Calu3 (cell line): ENCODE results near the gene RUNX2. TPM values are rescaled to one million over a fixed set of nuclear protein-coding genes. Genes with fewer than 3 reads are reported as not detected.

Experiments
- BruUV-seq: library from RNA; stranded (reverse); fragments of 400-500 nt; replicated peaks from 2 replicates; lab custom pipeline; 2021; lab: Mats Ljungman, UMichigan
- CTCF ChIA-PET: fragments of 300-600 bp; sonication (Branson Sonifier 250); formaldehyde crosslinking; loops from one replicate; lab custom pipeline; 2022; ENCODE audit warnings: antibody characterized with exemption; lab: Charles Lee
- DNase-seq: peaks from one replicate; pipeline ENCODE4 v3.0.0; 2022
- H3K27ac Mint-ChIP-seq: one replicate; pipeline ENCODE4 v1.8.0; 2022; ENCODE audit warnings: mixed read lengths; ENCODE audit not compliant: unreplicated experiment
- H3K27me3 Mint-ChIP-seq: one replicate; pipeline ENCODE4 v1.8.0; 2022; ENCODE audit warnings: mixed read lengths; ENCODE audit not compliant: unreplicated experiment
- H3K36me3 Mint-ChIP-seq: one replicate; pipeline ENCODE4 v1.8.0; 2022; ENCODE audit warnings: mild to moderate bottlenecking, moderate library complexity, mixed read lengths; ENCODE audit not compliant: insufficient read depth, unreplicated experiment
- H3K4me1 Mint-ChIP-seq: one replicate; pipeline ENCODE4 v1.8.0; 2022; ENCODE audit warnings: mild to moderate bottlenecking, low read depth, mixed read lengths; ENCODE audit not compliant: unreplicated experiment
- H3K4me3 Mint-ChIP-seq: one replicate; pipeline ENCODE4 v1.8.0; 2022; ENCODE audit warnings: mild to moderate bottlenecking, low read depth, moderate library complexity, mixed read lengths; ENCODE audit not compliant: unreplicated experiment
- H3K9me3 Mint-ChIP-seq: one replicate; pipeline ENCODE4 v1.8.0; 2022; ENCODE audit warnings: low read depth, mixed read lengths; ENCODE audit not compliant: unreplicated experiment
- intact Hi-C: fragments of 100-400 bp; cut with micrococcal nuclease; formaldehyde crosslinking; loops from one replicate; pipeline ENCODE4 v1.10.0; 2022; ENCODE audit not compliant: unreplicated experiment
- total RNA-seq: library from RNA; stranded (reverse); gene quantifications from 2 replicates; pipeline ENCODE4 v1.2.3, GENCODE V29; 2022
- TF ChIP-seq, protein P1 (sequence below): fragments of 200-600 bp; IDR thresholded peaks from one replicate; pipeline ENCODE4 v1.8.0; 2022; ENCODE audit warnings: antibody characterized with exemption; ENCODE audit not compliant: unreplicated experiment

RUNX2 gene
- total RNA-seq, 1 experiment from 2014 or later = 0.54 TPM

DNA sequence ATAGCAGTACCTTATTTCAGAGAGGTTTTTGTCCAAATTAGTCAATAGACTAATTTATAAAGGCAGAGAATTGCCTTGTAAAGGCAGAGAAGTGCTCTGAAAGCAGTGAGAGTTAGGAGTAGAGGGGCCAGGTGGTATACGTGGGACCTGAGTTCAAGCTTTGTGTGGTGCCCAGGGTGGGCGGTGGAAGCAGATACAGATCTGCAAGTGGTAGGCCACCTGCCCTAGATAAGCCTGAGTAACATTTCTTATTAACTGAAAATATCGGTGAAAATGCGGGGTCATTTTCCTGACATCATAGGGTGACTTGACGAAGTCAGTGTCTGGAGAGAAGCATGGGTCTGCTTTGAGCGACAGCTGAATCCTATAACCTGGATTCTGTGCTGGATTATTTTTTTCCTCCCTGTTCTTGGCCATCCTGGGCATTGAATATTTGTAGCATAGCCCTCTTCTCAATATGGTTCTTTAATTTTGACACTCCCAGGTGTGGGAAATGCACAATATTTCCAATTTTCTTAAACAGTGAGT is 111.8 kb downstream of the RUNX2 start:
- Mint-ChIP-seq H3K9me3 (no peaks in the 10 kb centered on the region), H3K4me3 (no peak overlapping the region), H3K4me1 (peaks cover 42% of the 10 kb centered on the region), H3K27ac (no peak overlapping the region), H3K27me3 (no peaks in the 10 kb centered on the region), H3K36me3 (no peaks in the 10 kb centered on the region)
- BruUV-seq = no TSS peak
- TF ChIP-seq, protein P1, sequence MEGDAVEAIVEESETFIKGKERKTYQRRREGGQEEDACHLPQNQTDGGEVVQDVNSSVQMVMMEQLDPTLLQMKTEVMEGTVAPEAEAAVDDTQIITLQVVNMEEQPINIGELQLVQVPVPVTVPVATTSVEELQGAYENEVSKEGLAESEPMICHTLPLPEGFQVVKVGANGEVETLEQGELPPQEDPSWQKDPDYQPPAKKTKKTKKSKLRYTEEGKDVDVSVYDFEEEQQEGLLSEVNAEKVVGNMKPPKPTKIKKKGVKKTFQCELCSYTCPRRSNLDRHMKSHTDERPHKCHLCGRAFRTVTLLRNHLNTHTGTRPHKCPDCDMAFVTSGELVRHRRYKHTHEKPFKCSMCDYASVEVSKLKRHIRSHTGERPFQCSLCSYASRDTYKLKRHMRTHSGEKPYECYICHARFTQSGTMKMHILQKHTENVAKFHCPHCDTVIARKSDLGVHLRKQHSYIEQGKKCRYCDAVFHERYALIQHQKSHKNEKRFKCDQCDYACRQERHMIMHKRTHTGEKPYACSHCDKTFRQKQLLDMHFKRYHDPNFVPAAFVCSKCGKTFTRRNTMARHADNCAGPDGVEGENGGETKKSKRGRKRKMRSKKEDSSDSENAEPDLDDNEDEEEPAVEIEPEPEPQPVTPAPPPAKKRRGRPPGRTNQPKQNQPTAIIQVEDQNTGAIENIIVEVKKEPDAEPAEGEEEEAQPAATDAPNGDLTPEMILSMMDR = no peak
- CTCF ChIA-PET = no interaction called here
- intact Hi-C loops = no loop called here
- no peak for DNase-seq

DNA sequence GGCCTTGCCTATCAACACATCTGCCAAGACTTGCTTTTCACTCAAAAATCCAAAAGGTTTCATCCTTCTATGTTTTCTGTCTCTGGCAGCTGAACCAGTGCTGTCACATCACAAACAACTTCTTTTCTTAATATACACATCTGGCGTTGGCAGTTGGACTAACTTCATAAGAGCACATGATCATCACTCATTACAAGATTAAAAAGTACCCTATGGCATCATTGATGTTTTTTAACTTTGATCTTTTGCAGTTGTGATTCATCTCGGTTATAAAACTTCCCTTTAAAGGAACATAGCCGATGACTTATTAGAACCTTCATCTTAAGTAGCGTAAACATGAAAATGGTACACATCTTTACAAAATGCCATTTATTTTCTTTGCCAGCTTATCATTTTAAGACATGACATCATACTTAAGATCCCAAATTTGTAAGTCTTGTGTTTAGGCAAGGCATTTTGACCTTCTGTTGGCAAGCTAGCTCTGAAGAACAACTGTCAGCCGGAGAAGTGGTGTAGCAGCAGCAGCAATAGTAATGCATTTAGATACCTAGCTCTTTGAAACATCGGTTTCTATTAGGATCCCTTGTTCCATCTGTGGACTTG is 113.8 kb downstream of the RUNX2 start:
- no peak for DNase-seq
- intact Hi-C loops = no loop called here
- Mint-ChIP-seq H3K4me3 (no peak overlapping the region), H3K27me3 (no peaks in the 10 kb centered on the region), H3K36me3 (peaks cover 7% of the 10 kb centered on the region), H3K27ac (no peak overlapping the region), H3K4me1 (peaks cover 49% of the 10 kb centered on the region), H3K9me3 (no peaks in the 10 kb centered on the region)
- TF ChIP-seq, protein P1 = no peak
- CTCF ChIA-PET = no interaction called here
- no TSS peak for BruUV-seq

DNA sequence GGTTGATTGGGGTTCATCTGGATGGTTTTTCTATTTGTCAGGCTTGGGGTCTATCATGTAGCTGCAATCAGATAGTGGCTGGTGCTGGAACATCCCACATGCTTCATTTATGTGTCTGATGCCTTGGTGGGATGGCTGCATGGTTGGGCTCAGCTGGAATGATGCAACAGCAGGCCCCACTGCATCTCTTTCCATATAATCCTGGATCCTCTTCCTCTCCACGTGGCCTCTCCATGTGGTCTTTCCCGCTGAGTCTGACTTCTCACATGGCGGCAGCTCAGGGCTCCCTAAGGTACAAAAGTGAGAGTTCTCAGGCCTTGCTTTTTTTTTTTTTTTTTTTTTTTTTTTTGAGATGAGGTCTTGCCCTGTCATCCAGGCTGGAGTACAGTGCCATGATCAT is 114.6 kb downstream of the RUNX2 start:
- intact Hi-C loops = no loop called here
- peaks cover 7% of the 10 kb centered on the region for H3K36me3 Mint-ChIP-seq
- no peak overlapping the region for H3K4me3 Mint-ChIP-seq
- no TSS peak for BruUV-seq
- no peak for DNase-seq
- H3K27ac Mint-ChIP-seq = no peak overlapping the region
- H3K4me1 Mint-ChIP-seq = peaks cover 49% of the 10 kb centered on the region
- CTCF ChIA-PET = interaction anchor here (0.6 kb wide), 2 partner anchors 20 to 821 kb away, joined by 6 read pairs; no protein-coding TSS in a partner anchor
- H3K27me3 Mint-ChIP-seq = no peaks in the 10 kb centered on the region
- TF ChIP-seq, protein P1 = no peak
- H3K9me3 Mint-ChIP-seq = no peaks in the 10 kb centered on the region

DNA sequence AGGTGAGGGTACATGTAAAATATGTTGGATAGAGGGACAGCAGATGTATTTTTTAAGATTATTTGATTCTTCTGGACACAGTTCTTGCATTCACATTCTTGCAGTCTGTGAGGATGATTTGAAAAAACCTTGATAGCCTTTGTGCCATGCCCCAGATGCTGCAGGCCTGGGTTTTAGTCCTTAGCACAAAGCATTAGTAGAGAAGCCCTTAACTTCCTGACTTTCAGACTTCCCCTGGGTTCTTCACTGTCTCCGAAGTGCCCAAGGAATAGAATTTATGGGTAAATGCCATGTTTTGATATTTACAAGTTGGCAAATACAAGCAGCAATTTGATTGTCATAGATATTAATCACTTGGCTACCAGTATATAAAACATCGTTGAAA is 117.2 kb downstream of the RUNX2 start:
- Mint-ChIP-seq H3K27ac (peak overlapping the region; percentile 91), H3K36me3 (peaks cover 7% of the 10 kb centered on the region), H3K9me3 (no peaks in the 10 kb centered on the region), H3K27me3 (no peaks in the 10 kb centered on the region), H3K4me3 (peak overlapping the region; percentile 41), H3K4me1 (peaks cover 36% of the 10 kb centered on the region)
- TF ChIP-seq, protein P1 = no peak
- CTCF ChIA-PET = interaction anchor here (1.1 kb wide), 1 partner anchor 21 kb away, joined by 4 read pairs; no protein-coding TSS in a partner anchor
- no TSS peak for BruUV-seq
- DNase-seq = no peak
- intact Hi-C loops = loop anchor here (2.0 to 5.0 kb wide), 2 partner anchors 57 to 162 kb away; no protein-coding TSS in a partner anchor
